IPS-18c (cell line): ENCODE measurements around the gene PTPRN2.

Source experiments
- H3K4me3 ChIP-seq: 2 replicates; pipeline ENCODE4 v1.7.0; 2013; ENCODE audit warnings: low read depth, mild to moderate bottlenecking, low read length, moderate library complexity; ENCODE audit not compliant: insufficient read depth
- H3K9me3 ChIP-seq: one replicate; pipeline ENCODE4 v1.6.1; 2013; ENCODE audit warnings: mild to moderate bottlenecking, low read length, moderate library complexity; ENCODE audit not compliant: control insufficient read depth, insufficient read depth

PTPRN2 gene

GRCh38 chr7:158252837-158253669, 334.6 kb downstream of the PTPRN2 start:
- H3K4me3 ChIP-seq = no peak overlapping the region; the same call in 1 of the 2 replicates
- H3K9me3 ChIP-seq = peaks cover 55% of the 10 kb centered on the region

- Histone ChIP-seq H3K9me3 (peaks cover 58% of the 10 kb centered on the region), H3K4me3 (peak overlapping the region; percentile 15; the same call in 1 of the 2 replicates)
These were observed 335.4 kb downstream of the PTPRN2 start for GRCh38 chr7:158252081-158252836.

GRCh38 chr7:158251061-158251965, 336.3 kb downstream of the PTPRN2 start:
- H3K9me3 ChIP-seq = peaks cover 55% of the 10 kb centered on the region
- peak overlapping the region; percentile 15; the same call in 1 of the 2 replicates for H3K4me3 ChIP-seq

GRCh38 chr7:158249692-158250091, 337.9 kb downstream of the PTPRN2 start:
- Histone ChIP-seq H3K9me3 (peaks cover 53% of the 10 kb centered on the region), H3K4me3 (no peak overlapping the region)

GRCh38 chr7:158248816-158249215, 338.8 kb downstream of the PTPRN2 start:
- H3K4me3 ChIP-seq = no peak overlapping the region
- peaks cover 61% of the 10 kb centered on the region for H3K9me3 ChIP-seq

GRCh38 chr7:158247758-158248487, 339.7 kb downstream of the PTPRN2 start:
- no peak overlapping the region; the same call in 1 of the 2 replicates for H3K4me3 ChIP-seq
- peaks cover 55% of the 10 kb centered on the region for H3K9me3 ChIP-seq

- Histone ChIP-seq H3K4me3 (peak overlapping the region; percentile 24; the same call in 1 of the 2 replicates), H3K9me3 (peaks cover 57% of the 10 kb centered on the region)
These were observed 340.5 kb downstream of the PTPRN2 start for GRCh38 chr7:158246960-158247673.

- H3K9me3 ChIP-seq = peaks cover 50% of the 10 kb centered on the region
- H3K4me3 ChIP-seq = no peak overlapping the region; the same call in 1 of the 2 replicates
These were observed 341.2 kb downstream of the PTPRN2 start for GRCh38 chr7:158246272-158246959.

- H3K9me3 ChIP-seq = peaks cover 52% of the 10 kb centered on the region
- H3K4me3 ChIP-seq = peak overlapping the region; percentile 24; the same call in 1 of the 2 replicates
These were observed 341.9 kb downstream of the PTPRN2 start for GRCh38 chr7:158245724-158246041.

- H3K9me3 ChIP-seq = peaks cover 52% of the 10 kb centered on the region
These were observed 342.5 kb downstream of the PTPRN2 start for GRCh38 chr7:158244873-158245723.

GRCh38 chr7:158244430-158244829, 343.2 kb downstream of the PTPRN2 start:
- peaks cover 52% of the 10 kb centered on the region for H3K9me3 ChIP-seq
- H3K4me3 ChIP-seq = peak overlapping the region; percentile 9; the same call in 1 of the 2 replicates

More at GRCh38 chr7:158244873-158245723, 342.5 kb downstream of the PTPRN2 start:
- peak overlapping the region; percentile 24; the same call in 1 of the 2 replicates for H3K4me3 ChIP-seq

GRCh38 chr7:158241919-158242318, 345.7 kb downstream of the PTPRN2 start:
- Histone ChIP-seq H3K4me3 (no peak overlapping the region), H3K9me3 (peaks cover 41% of the 10 kb centered on the region)

GRCh38 chr7:158240801-158241200, 346.8 kb downstream of the PTPRN2 start:
- peaks cover 39% of the 10 kb centered on the region for H3K9me3 ChIP-seq
- no peak overlapping the region for H3K4me3 ChIP-seq

- H3K9me3 ChIP-seq = peaks cover 31% of the 10 kb centered on the region
- H3K4me3 ChIP-seq = no peak overlapping the region
These were observed 348.2 kb downstream of the PTPRN2 start for GRCh38 chr7:158239290-158239981.
